ENCODE measurements around the gene VPS8. TPM values are rescaled to one million over a fixed set of nuclear protein-coding genes. Genes with fewer than 3 reads are reported as not detected.

The VPS8 gene
- total RNA-seq, 4 donors from 2014 or later, result 31.0 to 39.0 (median 32.6) TPM

GRCh38 chr3:184784731-184785500 lies 27.1 kb upstream of the VPS8 start:
- Histone ChIP-seq H3K27me3 (peaks cover 0 to 10% (median 0%) of the 10 kb centered on the region in 4 donors), H3K4me1 (peaks cover 10 to 20% (median 14%) of the 10 kb centered on the region in 4 donors), H3K4me3 (no peak overlapping the region), H3K9me3 (no peaks in the 10 kb centered on the region), H3K27ac (replicated peaks in 1 of 4) (no peak overlapping the region), H3K36me3 (no peaks in the 10 kb centered on the region)
- intact Hi-C loops (cut with DNase I), result no loop called here
- no peak for DNase-seq (ENCODE audit: extremely low spot score)
- TF ChIP-seq POLR2A (IDR thresholded peaks at IDR 0.05; ENCODE audit: low read depth) (no peak), EP300 (IDR thresholded peaks at IDR 0.05) (no peak), POLR2AphosphoS5 (IDR thresholded peaks at IDR 0.05) (no peak)
- TF ChIP-seq, protein P1, sequence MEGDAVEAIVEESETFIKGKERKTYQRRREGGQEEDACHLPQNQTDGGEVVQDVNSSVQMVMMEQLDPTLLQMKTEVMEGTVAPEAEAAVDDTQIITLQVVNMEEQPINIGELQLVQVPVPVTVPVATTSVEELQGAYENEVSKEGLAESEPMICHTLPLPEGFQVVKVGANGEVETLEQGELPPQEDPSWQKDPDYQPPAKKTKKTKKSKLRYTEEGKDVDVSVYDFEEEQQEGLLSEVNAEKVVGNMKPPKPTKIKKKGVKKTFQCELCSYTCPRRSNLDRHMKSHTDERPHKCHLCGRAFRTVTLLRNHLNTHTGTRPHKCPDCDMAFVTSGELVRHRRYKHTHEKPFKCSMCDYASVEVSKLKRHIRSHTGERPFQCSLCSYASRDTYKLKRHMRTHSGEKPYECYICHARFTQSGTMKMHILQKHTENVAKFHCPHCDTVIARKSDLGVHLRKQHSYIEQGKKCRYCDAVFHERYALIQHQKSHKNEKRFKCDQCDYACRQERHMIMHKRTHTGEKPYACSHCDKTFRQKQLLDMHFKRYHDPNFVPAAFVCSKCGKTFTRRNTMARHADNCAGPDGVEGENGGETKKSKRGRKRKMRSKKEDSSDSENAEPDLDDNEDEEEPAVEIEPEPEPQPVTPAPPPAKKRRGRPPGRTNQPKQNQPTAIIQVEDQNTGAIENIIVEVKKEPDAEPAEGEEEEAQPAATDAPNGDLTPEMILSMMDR (IDR thresholded peaks at IDR 0.05), result no peak
- 75% methylated on average over 13 of the region's 13 CpGs for WGBS

- peaks cover 0 to 2% (median 0%) of the 10 kb centered on the region in 4 donors for H3K27me3 ChIP-seq
- no peaks in the 10 kb centered on the region for H3K36me3 ChIP-seq
- H3K4me3 ChIP-seq, result no peak overlapping the region
- TF ChIP-seq POLR2AphosphoS5 (IDR thresholded peaks at IDR 0.05), result no peak
- TF ChIP-seq EP300 (IDR thresholded peaks at IDR 0.05), result no peak
- no peak for TF ChIP-seq POLR2A (IDR thresholded peaks at IDR 0.05; ENCODE audit: low read depth)
- TF ChIP-seq, protein P1 (IDR thresholded peaks at IDR 0.05), result no peak
- peak overlapping the region in 3 of 4 donors; percentile 62 to 72 (median 70) for H3K27ac ChIP-seq (replicated peaks in 1 of 4)
- intact Hi-C loops (cut with DNase I), result no loop called here
- H3K9me3 ChIP-seq, result no peaks in the 10 kb centered on the region
- no peak for DNase-seq (ENCODE audit: extremely low spot score)
- H3K4me1 ChIP-seq, result peaks cover 10 to 20% (median 14%) of the 10 kb centered on the region in 4 donors
- 71% methylated on average over 12 of the region's 12 CpGs for WGBS
Observed at GRCh38 chr3:184785890-184786279, 26.1 kb upstream of the VPS8 start.

- Histone ChIP-seq H3K4me3 (peak overlapping the region; percentile 19 to 37 (median 27)), H3K36me3 (no peaks in the 10 kb centered on the region), H3K9me3 (no peaks in the 10 kb centered on the region), H3K27me3 (no peaks in the 10 kb centered on the region), H3K4me1 (peaks cover 10 to 20% (median 14%) of the 10 kb centered on the region in 4 donors), H3K27ac (replicated peaks in 1 of 4) (peak overlapping the region; percentile 53 to 72 (median 66))
- intact Hi-C loops (cut with DNase I), result no loop called here
- no peak for DNase-seq (ENCODE audit: extremely low spot score)
- TF ChIP-seq POLR2A (IDR thresholded peaks at IDR 0.05; ENCODE audit: low read depth) (no peak), POLR2AphosphoS5 (IDR thresholded peaks at IDR 0.05) (peak; percentile 6 to 30)
- WGBS, result 12% methylated on average over 9 of the region's 10 CpGs
Observed at GRCh38 chr3:184786280-184786941, 25.6 kb upstream of the VPS8 start.

DNA sequence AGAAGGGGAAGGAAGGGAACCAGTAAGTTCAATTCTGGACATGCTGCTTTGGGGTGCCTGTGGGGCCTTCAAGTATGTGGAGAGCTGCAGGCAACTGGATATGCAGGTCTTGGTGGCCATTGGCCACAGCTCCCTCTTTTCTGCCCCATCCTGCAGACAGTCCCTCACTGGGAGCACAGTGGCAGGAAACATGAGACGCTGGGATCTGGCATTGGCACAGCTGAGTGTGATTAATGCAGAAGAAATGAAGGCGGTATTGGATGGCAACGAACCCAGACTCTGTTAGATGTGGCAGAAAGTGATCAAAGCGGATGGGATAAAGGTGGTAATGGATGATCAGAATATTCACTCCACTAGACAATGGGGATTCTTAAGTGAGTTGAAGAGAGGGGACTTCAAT lies 23.2 kb upstream of the VPS8 start:
- DNase-seq (ENCODE audit: extremely low spot score), result no peak
- TF ChIP-seq EP300 (IDR thresholded peaks at IDR 0.05) (no peak), POLR2A (IDR thresholded peaks at IDR 0.05; ENCODE audit: low read depth) (no peak), POLR2AphosphoS5 (IDR thresholded peaks at IDR 0.05) (no peak)
- TF ChIP-seq, protein P1 (IDR thresholded peaks at IDR 0.05), result no peak
- H3K4me3 ChIP-seq, result no peak overlapping the region
- H3K4me1 ChIP-seq, result peaks cover 10 to 20% (median 14%) of the 10 kb centered on the region in 4 donors
- no peaks in the 10 kb centered on the region for H3K27me3 ChIP-seq
- no peak overlapping the region for H3K27ac ChIP-seq (replicated peaks in 1 of 4)
- H3K9me3 ChIP-seq, result no peaks in the 10 kb centered on the region
- intact Hi-C loops (cut with DNase I), result no loop called here
- H3K36me3 ChIP-seq, result no peaks in the 10 kb centered on the region
- 86% methylated on average over 4 of the region's 4 CpGs for WGBS

GRCh38 chr3:184789314-184789998 lies 22.5 kb upstream of the VPS8 start:
- DNase-seq (ENCODE audit: extremely low spot score), result no peak
- WGBS, result 83% methylated on average over 5 of the region's 5 CpGs
- intact Hi-C loops (cut with DNase I), result no loop called here
- H3K36me3 ChIP-seq, result no peaks in the 10 kb centered on the region
- H3K4me1 ChIP-seq, result peaks cover 10 to 20% (median 14%) of the 10 kb centered on the region in 4 donors
- no peaks in the 10 kb centered on the region for H3K9me3 ChIP-seq
- TF ChIP-seq POLR2AphosphoS5 (IDR thresholded peaks at IDR 0.05) (no peak), POLR2A (IDR thresholded peaks at IDR 0.05; ENCODE audit: low read depth) (no peak), EP300 (IDR thresholded peaks at IDR 0.05) (no peak)
- TF ChIP-seq, protein P1 (IDR thresholded peaks at IDR 0.05), result no peak
- no peak overlapping the region for H3K27ac ChIP-seq (replicated peaks in 1 of 4)
- no peak overlapping the region for H3K4me3 ChIP-seq
- H3K27me3 ChIP-seq, result no peaks in the 10 kb centered on the region
